HEK293 (cell line): ENCODE data around the gene DNAJC5.

ENCODE experiments used
- CTCF ChIA-PET: fragments of 350-600 bp; formaldehyde crosslinking; extraction: SDS; loops from one replicate; lab custom pipeline; 2021; ENCODE audit warnings: antibody characterized with exemption; lab: Yijun Ruan, JAX
- POLR2A ChIA-PET: fragments of 300-600 bp; formaldehyde crosslinking; extraction: SDS; loops from one replicate; lab custom pipeline; 2020; ENCODE audit warnings: antibody characterized with exemption, inconsistent platforms; lab: Yijun Ruan, JAX
- H3K27ac ChIP-seq: fragments of 200-500 bp; sonication (Bioruptor generic); 2 replicates; pipeline ENCODE4 v1.5.1; 2014; ENCODE audit warnings: low read depth, low read length, control low read depth, inconsistent platforms; ENCODE audit errors: extremely low read depth
- H3K36me3 ChIP-seq, 2 experiments: fragments of 200-500 bp in 1 of 2; sonication (Bioruptor generic) in 1 of 2; 1 replicate in 1 of 2; 2 replicates in 1 of 2; pipeline ENCODE4 v1.5.1; 2014 to 2017; ENCODE audit warnings: inconsistent platforms in 2 of 2, low read length in 2 of 2; ENCODE audit not compliant: control insufficient read depth in 2 of 2, insufficient read depth in 1 of 2
- H3K4me1 ChIP-seq: fragments of 200-500 bp; sonication (Bioruptor generic); 2 replicates; pipeline ENCODE4 v1.5.1; 2014; ENCODE audit warnings: mild to moderate bottlenecking, low read length, inconsistent platforms; ENCODE audit not compliant: control insufficient read depth, insufficient read depth
- H3K4me3 ChIP-seq: 2 replicates; pipeline ENCODE4 v1.5.1; 2011; ENCODE audit warnings: low read depth, mild to moderate bottlenecking, control low read depth, low read length, moderate library complexity
- H3K9me3 ChIP-seq: fragments of 200-500 bp; sonication (Bioruptor generic); 2 replicates; pipeline ENCODE4 v1.5.1; 2014; ENCODE audit warnings: low read depth, low read length, inconsistent platforms; ENCODE audit not compliant: control insufficient read depth, insufficient read depth
- KLF16 ChIP-seq: fragments of 450-650 bp; formaldehyde crosslinking; IDR thresholded peaks from 2 replicates; pipeline ENCODE4 v1.5.1; 2017; ENCODE audit warnings: missing biosample characterization, missing genetic modification characterization
- KLF9 ChIP-seq: fragments of 450-650 bp; formaldehyde crosslinking; IDR thresholded peaks from 2 replicates; pipeline ENCODE4 v1.5.1; 2016; ENCODE audit warnings: missing biosample characterization, missing genetic modification characterization, low read depth
- REPIN1 ChIP-seq: fragments of 450-650 bp; formaldehyde crosslinking; IDR thresholded peaks from 2 replicates; pipeline ENCODE4 v1.5.1; 2017; ENCODE audit warnings: missing biosample characterization, missing genetic modification characterization, low read depth
- SCRT2 ChIP-seq: fragments of 450-650 bp; formaldehyde crosslinking; IDR thresholded peaks from 2 replicates; pipeline ENCODE4 v1.5.1; 2016; ENCODE audit warnings: missing biosample characterization, missing genetic modification characterization
- SP7 ChIP-seq: fragments of 450-650 bp; formaldehyde crosslinking; IDR thresholded peaks from 2 replicates; pipeline ENCODE4 v1.5.1; 2016; ENCODE audit warnings: missing biosample characterization, missing genetic modification characterization
- ZBTB1 ChIP-seq: fragments of 450-650 bp; formaldehyde crosslinking; IDR thresholded peaks from 2 replicates; pipeline ENCODE4 v1.5.1; 2016; ENCODE audit warnings: missing biosample characterization, missing genetic modification characterization
- ZBTB20 ChIP-seq: fragments of 450-650 bp; formaldehyde crosslinking; IDR thresholded peaks from 2 replicates; pipeline ENCODE4 v1.5.1; 2016; ENCODE audit warnings: missing biosample characterization, missing genetic modification characterization
- ZFP41 ChIP-seq: fragments of 450-650 bp; formaldehyde crosslinking; IDR thresholded peaks from 2 replicates; pipeline ENCODE4 v1.5.1; 2016; ENCODE audit warnings: missing biosample characterization, missing genetic modification characterization, borderline replicate concordance
- ZNF174 ChIP-seq: fragments of 450-650 bp; formaldehyde crosslinking; IDR thresholded peaks from 2 replicates; pipeline ENCODE4 v1.5.0; 2017; ENCODE audit warnings: missing biosample characterization, mild to moderate bottlenecking, missing genetic modification characterization
- ZNF19 ChIP-seq: fragments of 450-650 bp; formaldehyde crosslinking; IDR thresholded peaks from 2 replicates; pipeline ENCODE4; 2016; ENCODE audit warnings: missing biosample characterization, missing genetic modification characterization, low read depth
- ZNF214 ChIP-seq: fragments of 450-650 bp; formaldehyde crosslinking; IDR thresholded peaks from 2 replicates; pipeline ENCODE4 v1.5.1; 2017; ENCODE audit warnings: missing biosample characterization, mild to moderate bottlenecking, missing genetic modification characterization, borderline replicate concordance
- ZNF24 ChIP-seq: fragments of 450-650 bp; formaldehyde crosslinking; IDR thresholded peaks from 2 replicates; pipeline ENCODE4 v1.5.1; 2016; ENCODE audit warnings: missing biosample characterization, missing genetic modification characterization
- ZNF350 ChIP-seq: fragments of 450-650 bp; formaldehyde crosslinking; IDR thresholded peaks from 2 replicates; pipeline ENCODE4 v1.5.0; 2017; ENCODE audit warnings: missing biosample characterization, mild to moderate bottlenecking, missing genetic modification characterization
- ZNF366 ChIP-seq: fragments of 450-650 bp; formaldehyde crosslinking; conservative IDR thresholded peaks from 2 replicates; pipeline ENCODE4 v1.5.1; 2016; ENCODE audit warnings: missing biosample characterization, missing genetic modification characterization
- ZNF433 ChIP-seq: fragments of 450-650 bp; formaldehyde crosslinking; IDR thresholded peaks from 2 replicates; pipeline ENCODE4 v1.5.1; 2016; ENCODE audit warnings: missing biosample characterization, missing genetic modification characterization, low read depth
- ZNF473 ChIP-seq: fragments of 450-650 bp; formaldehyde crosslinking; IDR thresholded peaks from 2 replicates; pipeline ENCODE4 v1.5.1; 2017; ENCODE audit warnings: missing biosample characterization, missing genetic modification characterization
- ZNF626 ChIP-seq: fragments of 450-650 bp; sonication (Bioruptor Pico); formaldehyde crosslinking; IDR thresholded peaks from 2 replicates; pipeline ENCODE4 v1.5.1; 2018; ENCODE audit warnings: missing biosample characterization, missing genetic modification characterization, inconsistent platforms
- ZNF843 ChIP-seq: fragments of 450-650 bp; formaldehyde crosslinking; IDR thresholded peaks from 2 replicates; pipeline ENCODE4 v1.5.1; 2016; ENCODE audit warnings: missing biosample characterization, missing genetic modification characterization
- TF ChIP-seq, protein P1 (sequence below): fragments of 450-650 bp; formaldehyde crosslinking; IDR thresholded peaks from 2 replicates; pipeline ENCODE4 v1.5.1; 2016; ENCODE audit warnings: missing biosample characterization, missing genetic modification characterization
- TF ChIP-seq, protein P2 (sequence below): fragments of 450-650 bp; formaldehyde crosslinking; IDR thresholded peaks from 2 replicates; pipeline ENCODE4 v1.5.0; 2017; ENCODE audit warnings: missing biosample characterization, missing genetic modification characterization, borderline replicate concordance
- TF ChIP-seq, protein P3 (sequence below): IDR thresholded peaks from 2 replicates; pipeline ENCODE4 v1.6.1; 2011; ENCODE audit warnings: mild to moderate bottlenecking, low read depth, low read length, borderline replicate concordance
- TF ChIP-seq, protein P4 (sequence below): fragments of 450-650 bp; formaldehyde crosslinking; IDR thresholded peaks from 2 replicates; pipeline ENCODE4 v1.5.1; 2016; ENCODE audit warnings: missing biosample characterization, missing genetic modification characterization
- TF ChIP-seq, protein P5 (sequence below): fragments of 450-650 bp; formaldehyde crosslinking; IDR thresholded peaks from 2 replicates; pipeline ENCODE4 v1.5.1; 2016; ENCODE audit warnings: missing biosample characterization, missing genetic modification characterization
- TF ChIP-seq, protein P6 (sequence below): fragments of 450-650 bp; formaldehyde crosslinking; IDR thresholded peaks from 2 replicates; pipeline ENCODE4 v1.5.1; 2017; ENCODE audit warnings: missing biosample characterization, missing genetic modification characterization

Gene DNAJC5

DNA sequence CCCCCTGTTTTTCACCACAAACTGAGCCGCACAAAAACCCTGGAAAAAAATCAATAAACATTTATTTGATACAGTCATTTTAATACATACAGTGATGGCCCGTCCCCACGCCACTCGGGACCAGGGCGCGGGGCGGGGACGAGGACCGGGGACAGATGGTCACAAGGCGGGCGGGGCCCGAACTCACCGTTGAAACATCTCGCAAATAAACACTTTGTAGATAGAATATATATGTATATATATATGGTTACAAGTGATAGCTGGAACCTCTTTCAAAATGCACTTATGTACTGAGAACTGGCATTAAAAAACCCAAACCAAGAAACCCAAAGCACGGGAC lies 61.7 kb downstream of the DNAJC5 start (continued):
- TF ChIP-seq ZFP41 (tag by site-specific recombination) (no peak), REPIN1 (tag by site-specific recombination) (no peak), ZNF366 (tag by site-specific recombination) (no peak), ZNF433 (tag by site-specific recombination) (no peak), ZNF174 (tag by site-specific recombination) (no peak), ZNF473 (no peak), ZNF843 (tag by site-specific recombination) (no peak), ZBTB1 (tag by site-specific recombination) (no peak), ZNF24 (tag by site-specific recombination) (0 out of 2 replicates have a peak, but pooled peaks have one; percentile 22), KLF9 (tag by site-specific recombination) (peak; percentile 92), SCRT2 (tag by site-specific recombination) (0 out of 2 replicates have a peak, but pooled peaks have one; percentile 10), ZNF214 (tag by site-specific recombination) (no peak)
- TF ChIP-seq, protein P1, sequence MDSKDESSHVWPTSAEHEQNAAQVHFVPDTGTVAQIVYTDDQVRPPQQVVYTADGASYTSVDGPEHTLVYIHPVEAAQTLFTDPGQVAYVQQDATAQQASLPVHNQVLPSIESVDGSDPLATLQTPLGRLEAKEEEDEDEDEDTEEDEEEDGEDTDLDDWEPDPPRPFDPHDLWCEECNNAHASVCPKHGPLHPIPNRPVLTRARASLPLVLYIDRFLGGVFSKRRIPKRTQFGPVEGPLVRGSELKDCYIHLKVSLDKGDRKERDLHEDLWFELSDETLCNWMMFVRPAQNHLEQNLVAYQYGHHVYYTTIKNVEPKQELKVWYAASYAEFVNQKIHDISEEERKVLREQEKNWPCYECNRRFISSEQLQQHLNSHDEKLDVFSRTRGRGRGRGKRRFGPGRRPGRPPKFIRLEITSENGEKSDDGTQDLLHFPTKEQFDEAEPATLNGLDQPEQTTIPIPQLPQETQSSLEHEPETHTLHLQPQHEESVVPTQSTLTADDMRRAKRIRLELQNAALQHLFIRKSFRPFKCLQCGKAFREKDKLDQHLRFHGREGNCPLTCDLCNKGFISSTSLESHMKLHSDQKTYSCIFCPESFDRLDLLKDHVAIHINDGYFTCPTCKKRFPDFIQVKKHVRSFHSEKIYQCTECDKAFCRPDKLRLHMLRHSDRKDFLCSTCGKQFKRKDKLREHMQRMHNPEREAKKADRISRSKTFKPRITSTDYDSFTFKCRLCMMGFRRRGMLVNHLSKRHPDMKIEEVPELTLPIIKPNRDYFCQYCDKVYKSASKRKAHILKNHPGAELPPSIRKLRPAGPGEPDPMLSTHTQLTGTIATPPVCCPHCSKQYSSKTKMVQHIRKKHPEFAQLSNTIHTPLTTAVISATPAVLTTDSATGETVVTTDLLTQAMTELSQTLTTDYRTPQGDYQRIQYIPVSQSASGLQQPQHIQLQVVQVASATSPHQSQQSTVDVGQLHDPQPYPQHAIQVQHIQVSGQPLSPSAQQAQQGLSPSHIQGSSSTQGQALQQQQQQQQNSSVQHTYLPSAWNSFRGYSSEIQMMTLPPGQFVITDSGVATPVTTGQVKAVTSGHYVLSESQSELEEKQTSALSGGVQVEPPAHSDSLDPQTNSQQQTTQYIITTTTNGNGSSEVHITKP (tag by site-specific recombination) = no peak
- TF ChIP-seq, protein P2, sequence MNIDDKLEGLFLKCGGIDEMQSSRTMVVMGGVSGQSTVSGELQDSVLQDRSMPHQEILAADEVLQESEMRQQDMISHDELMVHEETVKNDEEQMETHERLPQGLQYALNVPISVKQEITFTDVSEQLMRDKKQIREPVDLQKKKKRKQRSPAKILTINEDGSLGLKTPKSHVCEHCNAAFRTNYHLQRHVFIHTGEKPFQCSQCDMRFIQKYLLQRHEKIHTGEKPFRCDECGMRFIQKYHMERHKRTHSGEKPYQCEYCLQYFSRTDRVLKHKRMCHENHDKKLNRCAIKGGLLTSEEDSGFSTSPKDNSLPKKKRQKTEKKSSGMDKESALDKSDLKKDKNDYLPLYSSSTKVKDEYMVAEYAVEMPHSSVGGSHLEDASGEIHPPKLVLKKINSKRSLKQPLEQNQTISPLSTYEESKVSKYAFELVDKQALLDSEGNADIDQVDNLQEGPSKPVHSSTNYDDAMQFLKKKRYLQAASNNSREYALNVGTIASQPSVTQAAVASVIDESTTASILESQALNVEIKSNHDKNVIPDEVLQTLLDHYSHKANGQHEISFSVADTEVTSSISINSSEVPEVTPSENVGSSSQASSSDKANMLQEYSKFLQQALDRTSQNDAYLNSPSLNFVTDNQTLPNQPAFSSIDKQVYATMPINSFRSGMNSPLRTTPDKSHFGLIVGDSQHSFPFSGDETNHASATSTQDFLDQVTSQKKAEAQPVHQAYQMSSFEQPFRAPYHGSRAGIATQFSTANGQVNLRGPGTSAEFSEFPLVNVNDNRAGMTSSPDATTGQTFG (tag by site-specific recombination) = no peak
- TF ChIP-seq, protein P3, sequence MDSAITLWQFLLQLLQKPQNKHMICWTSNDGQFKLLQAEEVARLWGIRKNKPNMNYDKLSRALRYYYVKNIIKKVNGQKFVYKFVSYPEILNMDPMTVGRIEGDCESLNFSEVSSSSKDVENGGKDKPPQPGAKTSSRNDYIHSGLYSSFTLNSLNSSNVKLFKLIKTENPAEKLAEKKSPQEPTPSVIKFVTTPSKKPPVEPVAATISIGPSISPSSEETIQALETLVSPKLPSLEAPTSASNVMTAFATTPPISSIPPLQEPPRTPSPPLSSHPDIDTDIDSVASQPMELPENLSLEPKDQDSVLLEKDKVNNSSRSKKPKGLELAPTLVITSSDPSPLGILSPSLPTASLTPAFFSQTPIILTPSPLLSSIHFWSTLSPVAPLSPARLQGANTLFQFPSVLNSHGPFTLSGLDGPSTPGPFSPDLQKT = no peak
- TF ChIP-seq, all 188 proteins: peak for 5

DNA sequence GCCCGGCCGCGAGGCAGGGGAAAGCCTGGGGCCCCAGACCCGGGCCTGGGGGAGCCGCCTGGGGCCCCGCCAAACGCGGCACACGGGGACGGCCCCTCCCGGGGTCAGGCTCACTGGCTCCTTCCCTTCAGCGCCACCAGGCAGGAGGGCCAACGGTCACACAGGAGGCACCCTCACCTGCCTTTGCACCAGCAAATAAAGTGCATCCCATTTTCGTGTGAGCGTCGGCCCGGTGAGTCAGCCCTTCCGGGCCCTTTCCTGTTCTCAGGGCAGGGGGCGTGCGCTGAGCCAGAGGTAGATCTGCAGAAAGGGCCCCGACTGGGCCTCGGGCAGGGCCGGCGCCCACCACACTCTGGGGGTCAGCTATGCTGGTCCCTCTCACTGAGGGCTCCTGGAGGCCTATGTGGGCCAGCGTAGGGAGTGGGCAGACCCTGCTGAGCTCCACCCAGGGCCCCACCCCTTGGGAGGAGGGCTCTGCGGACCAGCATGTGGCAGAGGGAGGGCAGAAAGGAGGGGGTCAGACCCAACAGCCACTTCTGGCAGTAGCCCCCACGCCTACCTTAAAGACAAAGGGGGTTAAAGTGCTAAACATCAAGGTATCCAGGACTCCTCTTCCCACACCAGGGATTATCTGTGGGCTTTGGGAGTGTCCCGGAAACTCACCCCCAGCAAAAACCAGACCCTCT lies 62.2 kb downstream of the DNAJC5 start:
- Histone ChIP-seq H3K4me1 (peaks cover 4% of the 10 kb centered on the region; the same call in 1 of the 2 replicates), H3K36me3 (peaks cover 0 to 41% of the 10 kb centered on the region in 2 experiments; a peak in 1 of 3 replicates), H3K9me3 (no peaks in the 10 kb centered on the region), H3K27ac (peak overlapping the region; percentile 62; the same call in 1 of the 2 replicates), H3K4me3 (peak overlapping the region; percentile 36)
- POLR2A ChIA-PET = interaction anchor here (1.0 to 2.7 kb wide), 8 partner anchors 11 to 216 kb away, joined by 3 to 21 read pairs (median 4); partner anchors contain the start of genes PRPF6, SAMD10, TCEA2 and TPD52L2
- CTCF ChIA-PET = interaction anchor here (0.6 to 0.7 kb wide), 2 partner anchors 21 to 43 kb away, joined by 3 to 5 read pairs; no protein-coding TSS in a partner anchor
- TF ChIP-seq, protein P4, sequence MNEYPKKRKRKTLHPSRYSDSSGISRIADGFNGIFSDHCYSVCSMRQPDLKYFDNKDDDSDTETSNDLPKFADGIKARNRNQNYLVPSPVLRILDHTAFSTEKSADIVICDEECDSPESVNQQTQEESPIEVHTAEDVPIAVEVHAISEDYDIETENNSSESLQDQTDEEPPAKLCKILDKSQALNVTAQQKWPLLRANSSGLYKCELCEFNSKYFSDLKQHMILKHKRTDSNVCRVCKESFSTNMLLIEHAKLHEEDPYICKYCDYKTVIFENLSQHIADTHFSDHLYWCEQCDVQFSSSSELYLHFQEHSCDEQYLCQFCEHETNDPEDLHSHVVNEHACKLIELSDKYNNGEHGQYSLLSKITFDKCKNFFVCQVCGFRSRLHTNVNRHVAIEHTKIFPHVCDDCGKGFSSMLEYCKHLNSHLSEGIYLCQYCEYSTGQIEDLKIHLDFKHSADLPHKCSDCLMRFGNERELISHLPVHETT (tag by site-specific recombination) = 0 out of 2 replicates have a peak, but pooled peaks have one; percentile 16
- TF ChIP-seq KLF16 (tag by site-specific recombination) (0 out of 2 replicates have a peak, but pooled peaks have one; percentile 24), ZNF626 (no peak), ZBTB20 (tag by site-specific recombination) (peak; percentile 95), ZNF350 (tag by site-specific recombination) (no peak), SP7 (tag by site-specific recombination) (peak; percentile 18; the same call in 1 of the 2 replicates), ZNF19 (tag by site-specific recombination) (no peak)
- TF ChIP-seq, protein P5, sequence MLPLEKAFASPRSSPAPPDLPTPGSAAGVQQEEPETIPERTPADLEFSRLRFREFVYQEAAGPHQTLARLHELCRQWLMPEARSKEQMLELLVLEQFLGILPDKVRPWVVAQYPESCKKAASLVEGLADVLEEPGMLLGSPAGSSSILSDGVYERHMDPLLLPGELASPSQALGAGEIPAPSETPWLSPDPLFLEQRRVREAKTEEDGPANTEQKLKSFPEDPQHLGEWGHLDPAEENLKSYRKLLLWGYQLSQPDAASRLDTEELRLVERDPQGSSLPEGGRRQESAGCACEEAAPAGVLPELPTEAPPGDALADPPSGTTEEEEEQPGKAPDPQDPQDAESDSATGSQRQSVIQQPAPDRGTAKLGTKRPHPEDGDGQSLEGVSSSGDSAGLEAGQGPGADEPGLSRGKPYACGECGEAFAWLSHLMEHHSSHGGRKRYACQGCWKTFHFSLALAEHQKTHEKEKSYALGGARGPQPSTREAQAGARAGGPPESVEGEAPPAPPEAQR = no peak
- TF ChIP-seq, protein P6, sequence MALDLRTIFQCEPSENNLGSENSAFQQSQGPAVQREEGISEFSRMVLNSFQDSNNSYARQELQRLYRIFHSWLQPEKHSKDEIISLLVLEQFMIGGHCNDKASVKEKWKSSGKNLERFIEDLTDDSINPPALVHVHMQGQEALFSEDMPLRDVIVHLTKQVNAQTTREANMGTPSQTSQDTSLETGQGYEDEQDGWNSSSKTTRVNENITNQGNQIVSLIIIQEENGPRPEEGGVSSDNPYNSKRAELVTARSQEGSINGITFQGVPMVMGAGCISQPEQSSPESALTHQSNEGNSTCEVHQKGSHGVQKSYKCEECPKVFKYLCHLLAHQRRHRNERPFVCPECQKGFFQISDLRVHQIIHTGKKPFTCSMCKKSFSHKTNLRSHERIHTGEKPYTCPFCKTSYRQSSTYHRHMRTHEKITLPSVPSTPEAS = no peak
